PFSK-1 (cell line): Measurements from ENCODE around the gene RAP1A.

Source experiments
- FOXP2 ChIP-seq: optimal IDR thresholded peaks from 2 replicates; pipeline ENCODE3; 2011; ENCODE audit warnings: borderline replicate concordance, control low read depth, inconsistent platforms; ENCODE audit not compliant: insufficient read depth; ENCODE audit errors: extremely low read length, extremely low read depth
- POLR2AphosphoS5 ChIP-seq: IDR thresholded peaks from 2 replicates; pipeline ENCODE4 v1.6.1; 2012; ENCODE audit warnings: low read depth, mild to moderate bottlenecking, control low read depth, low read length, moderate library complexity
- REST ChIP-seq, 2 experiments: IDR thresholded peaks; 2 replicates each; pipeline versions ENCODE4 v1.6.1 to v1.8.0; 2011 to 2012; ENCODE audit warnings: low read depth in 2 of 2, low read length in 2 of 2, control low read depth in 1 of 2, inconsistent platforms in 1 of 2, mild to moderate bottlenecking in 1 of 2, moderate library complexity in 1 of 2; ENCODE audit not compliant: insufficient read depth in 1 of 2
- SIN3A ChIP-seq: IDR thresholded peaks from 2 replicates; pipeline ENCODE4 v1.6.1; 2012; ENCODE audit warnings: mild to moderate bottlenecking, low read length, moderate library complexity, borderline replicate concordance; ENCODE audit not compliant: insufficient read depth
- TAF1 ChIP-seq: IDR thresholded peaks from 2 replicates; pipeline ENCODE4 v1.6.1; 2012; ENCODE audit warnings: low read length, control low read depth, borderline replicate concordance; ENCODE audit not compliant: insufficient read depth

RAP1A gene

GRCh38 chr1:111762332-111762731 lies 142.7 kb downstream of the RAP1A start:
- no peak for TF ChIP-seq SIN3A
- no peak for TF ChIP-seq REST (IDR thresholded peaks at IDR 0.05; ENCODE audit: insufficient read depth in 1 of 2, low read depth in 2 of 2, low read length in 2 of 2)
- TF ChIP-seq FOXP2: no peak
- no peak for TF ChIP-seq TAF1
- TF ChIP-seq POLR2AphosphoS5: no peak
